ENCODE data around the gene MZF1.

The MZF1 gene

GRCh38 chr19:58559275-58560006, 13.7 kb downstream of the MZF1 start:
- peak overlapping the region; percentile 29 for H4K8ac ChIP-seq (ENCODE audit: low read depth, low read length)
- H2AK5ac ChIP-seq (ENCODE audit: low read depth, low read length) = peak overlapping the region; percentile 95
- H3K79me1 ChIP-seq (ENCODE audit: low read depth, low read length) = peaks cover 6% of the 10 kb centered on the region
- H2BK15ac ChIP-seq (ENCODE audit: low read length) = peak overlapping the region; percentile 89
- H3K9ac ChIP-seq (ENCODE audit: low read depth, low read length, poor library complexity) = peak overlapping the region; percentile 97
- H2BK12ac ChIP-seq (ENCODE audit: low read length) = no peak overlapping the region
- peak overlapping the region; percentile 96 for H3K27ac ChIP-seq (replicated peaks; ENCODE audit: low read length)
- peak overlapping the region; percentile 93 for H4K91ac ChIP-seq (ENCODE audit: low read depth, low read length, poor library complexity)
- H3K18ac ChIP-seq (ENCODE audit: low read length) = peak overlapping the region; percentile 97
- peak overlapping the region; percentile 69 for H2AFZ ChIP-seq (ENCODE audit: low read length)
- H3K14ac ChIP-seq (ENCODE audit: low read length) = peak overlapping the region; percentile 77
- H2BK5ac ChIP-seq (ENCODE audit: low read length) = peak overlapping the region; percentile 97
- H3K4ac ChIP-seq (ENCODE audit: low read length) = peak overlapping the region; percentile 91
- peaks cover 0 to 6% of the 10 kb centered on the region in 2 donors for H3K9me3 ChIP-seq (replicated peaks in 1 of 2; ENCODE audit: control insufficient read depth in 2 of 2, insufficient read depth in 1 of 2, low read depth in 1 of 2, low read length in 2 of 2)
- H3K36me3 ChIP-seq (replicated peaks in 1 of 2; ENCODE audit: control insufficient read depth in 2 of 2, insufficient read depth in 2 of 2, low read length in 2 of 2) = peaks cover 16 to 52% of the 10 kb centered on the region in 2 donors
- H3K4me1 ChIP-seq (ENCODE audit: control insufficient read depth in 2 of 2, insufficient read depth in 1 of 2, low read depth in 1 of 2, low read length in 2 of 2) = peaks cover 19 to 28% of the 10 kb centered on the region in 2 donors
- H3K23ac ChIP-seq (ENCODE audit: low read depth, low read length, poor library complexity) = peak overlapping the region; percentile 95
- H2BK120ac ChIP-seq (ENCODE audit: low read depth, low read length) = peak overlapping the region; percentile 89
- peak overlapping the region; percentile 84 to 92 for H3K4me3 ChIP-seq (ENCODE audit: low read length in 2 of 2)
- WGBS, 2 donors (ENCODE audit: extremely low coverage in 2 of 2, insufficient read length in 2 of 2, insufficient replicate concordance in 1 of 2) = no CpG with 5 or more reads among the region's 33 CpGs
- H3K4me2 ChIP-seq (ENCODE audit: insufficient read depth, low read length, poor library complexity, severe bottlenecking) = peak overlapping the region; percentile 83
- peaks cover 0 to 22% (median 0%) of the 10 kb centered on the region in 3 experiments for H3K27me3 ChIP-seq (ENCODE audit: control insufficient read depth in 3 of 3, insufficient read depth in 3 of 3, low read depth in 1 of 3, low read length in 3 of 3)
- DNase-seq (ENCODE audit: low spot score) = peak; percentile 86

DNA sequence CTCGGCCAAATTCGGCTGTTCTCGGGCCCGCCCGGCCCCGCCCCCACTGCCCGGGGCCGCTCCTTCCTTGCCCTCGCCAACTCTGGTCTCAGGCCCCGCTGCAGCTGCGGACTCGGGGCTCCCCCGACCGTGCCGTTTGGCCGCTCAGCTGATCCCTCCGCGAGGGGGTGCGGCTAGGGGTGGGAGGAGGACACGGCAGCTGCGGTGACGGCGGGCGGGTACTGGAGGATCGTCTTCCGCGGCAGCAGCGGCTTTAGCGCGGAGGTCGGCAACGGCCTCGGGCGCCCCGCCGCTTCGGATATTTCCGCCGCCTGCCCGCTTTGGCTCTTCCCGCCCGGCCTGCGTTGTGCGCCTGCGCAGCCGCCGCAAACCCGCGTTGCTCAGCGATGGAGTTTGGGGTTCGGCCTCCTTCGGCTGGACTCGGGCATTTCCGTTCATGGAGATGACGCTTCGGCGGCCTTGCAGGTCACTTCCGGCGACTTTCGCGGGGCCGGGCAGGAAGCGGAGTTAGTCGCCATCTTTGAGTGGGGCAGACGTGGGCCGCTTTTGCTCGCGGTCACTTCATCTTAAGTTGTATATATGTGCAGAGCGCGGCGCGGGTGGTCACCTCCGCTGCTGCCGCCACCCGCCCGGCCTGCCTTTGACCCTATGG, 14.4 kb downstream of the MZF1 start:
- Histone ChIP-seq H3K18ac (ENCODE audit: low read length) (peak overlapping the region; percentile 100), H3K4ac (ENCODE audit: low read length) (no peak overlapping the region), H3K9me3 (replicated peaks in 1 of 2; ENCODE audit: control insufficient read depth in 2 of 2, insufficient read depth in 1 of 2, low read depth in 1 of 2, low read length in 2 of 2) (peaks cover 0 to 6% of the 10 kb centered on the region in 2 donors), H3K4me3 (ENCODE audit: low read length in 2 of 2) (peak overlapping the region; percentile 84 to 92), H3K79me1 (ENCODE audit: low read depth, low read length) (peaks cover 6% of the 10 kb centered on the region), H3K4me2 (ENCODE audit: insufficient read depth, low read length, poor library complexity, severe bottlenecking) (peak overlapping the region; percentile 83), H3K14ac (ENCODE audit: low read length) (peak overlapping the region; percentile 100), H3K9ac (ENCODE audit: low read depth, low read length, poor library complexity) (peak overlapping the region; percentile 100), H4K8ac (ENCODE audit: low read depth, low read length) (peak overlapping the region; percentile 29), H2BK12ac (ENCODE audit: low read length) (no peak overlapping the region), H3K27me3 (ENCODE audit: control insufficient read depth in 3 of 3, insufficient read depth in 3 of 3, low read depth in 1 of 3, low read length in 3 of 3) (peaks cover 0 to 21% (median 0%) of the 10 kb centered on the region in 3 experiments), H2BK15ac (ENCODE audit: low read length) (no peak overlapping the region), H3K23ac (ENCODE audit: low read depth, low read length, poor library complexity) (peak overlapping the region; percentile 95), H3K36me3 (replicated peaks in 1 of 2; ENCODE audit: control insufficient read depth in 2 of 2, insufficient read depth in 2 of 2, low read length in 2 of 2) (peaks cover 16 to 48% of the 10 kb centered on the region in 2 donors), H2BK120ac (ENCODE audit: low read depth, low read length) (peak overlapping the region; percentile 89), H2AK5ac (ENCODE audit: low read depth, low read length) (peak overlapping the region; percentile 95), H3K4me1 (ENCODE audit: control insufficient read depth in 2 of 2, insufficient read depth in 1 of 2, low read depth in 1 of 2, low read length in 2 of 2) (peaks cover 24 to 28% of the 10 kb centered on the region in 2 donors), H2BK5ac (ENCODE audit: low read length) (peak overlapping the region; percentile 97), H4K91ac (ENCODE audit: low read depth, low read length, poor library complexity) (peak overlapping the region; percentile 97), H3K27ac (replicated peaks; ENCODE audit: low read length) (peak overlapping the region; percentile 100), H2AFZ (ENCODE audit: low read length) (peak overlapping the region; percentile 98)
- WGBS, 2 donors (ENCODE audit: extremely low coverage in 2 of 2, insufficient read length in 2 of 2, insufficient replicate concordance in 1 of 2) = no CpG with 5 or more reads among the region's 76 CpGs
- DNase-seq (ENCODE audit: low spot score) = peak; percentile 99

GRCh38 chr19:58558066-58558622, 15.0 kb downstream of the MZF1 start, which contains the start of gene UBE2M:
UBE2M (minus strand) TSS chr19:58558611; CDS start chr19:58558381, 230 bp downstream.
- H3K4ac ChIP-seq (ENCODE audit: low read length) = peak within 1 kb of the TSS; percentile 91
- peaks cover 0 to 16% (median 0%) of the 10 kb centered on the region in 3 experiments for H3K27me3 ChIP-seq (ENCODE audit: control insufficient read depth in 3 of 3, insufficient read depth in 3 of 3, low read depth in 1 of 3, low read length in 3 of 3)
- peak within 1 kb of the TSS; percentile 29 for H4K8ac ChIP-seq (ENCODE audit: low read depth, low read length)
- H2BK5ac ChIP-seq (ENCODE audit: low read length) = peak within 1 kb of the TSS; percentile 97
- peak within 1 kb of the TSS; percentile 84 to 92 for H3K4me3 ChIP-seq (ENCODE audit: low read length in 2 of 2)
- peaks cover 0 to 6% of the 10 kb centered on the region in 2 donors for H3K9me3 ChIP-seq (replicated peaks in 1 of 2; ENCODE audit: control insufficient read depth in 2 of 2, insufficient read depth in 1 of 2, low read depth in 1 of 2, low read length in 2 of 2)
- no peak within 1 kb of the TSS for H2BK15ac ChIP-seq (ENCODE audit: low read length)
- peak within 1 kb of the TSS; percentile 100 for H3K27ac ChIP-seq (replicated peaks; ENCODE audit: low read length)
- H3K18ac ChIP-seq (ENCODE audit: low read length) = peak within 1 kb of the TSS; percentile 100
- WGBS, 2 donors (ENCODE audit: extremely low coverage in 2 of 2, insufficient read length in 2 of 2, insufficient replicate concordance in 1 of 2) = no CpG with 5 or more reads among the region's 62 CpGs
- peaks cover 6% of the 10 kb centered on the region for H3K79me1 ChIP-seq (ENCODE audit: low read depth, low read length)
- peak within 1 kb of the TSS; percentile 100 for H3K14ac ChIP-seq (ENCODE audit: low read length)
- H3K4me2 ChIP-seq (ENCODE audit: insufficient read depth, low read length, poor library complexity, severe bottlenecking) = peak within 1 kb of the TSS; percentile 83
- DNase-seq (ENCODE audit: low spot score) = no peak
- peak within 1 kb of the TSS; percentile 97 for H4K91ac ChIP-seq (ENCODE audit: low read depth, low read length, poor library complexity)
- H2BK120ac ChIP-seq (ENCODE audit: low read depth, low read length) = peak within 1 kb of the TSS; percentile 89
- peaks cover 24 to 28% of the 10 kb centered on the region in 2 donors for H3K4me1 ChIP-seq (ENCODE audit: control insufficient read depth in 2 of 2, insufficient read depth in 1 of 2, low read depth in 1 of 2, low read length in 2 of 2)
- H3K36me3 ChIP-seq (replicated peaks in 1 of 2; ENCODE audit: control insufficient read depth in 2 of 2, insufficient read depth in 2 of 2, low read length in 2 of 2) = peaks cover 16 to 45% of the 10 kb centered on the region in 2 donors
- peak within 1 kb of the TSS; percentile 100 for H3K9ac ChIP-seq (ENCODE audit: low read depth, low read length, poor library complexity)
- peak within 1 kb of the TSS; percentile 95 for H3K23ac ChIP-seq (ENCODE audit: low read depth, low read length, poor library complexity)
- H2AK5ac ChIP-seq (ENCODE audit: low read depth, low read length) = peak within 1 kb of the TSS; percentile 95
- H2AFZ ChIP-seq (ENCODE audit: low read length) = peak within 1 kb of the TSS; percentile 98
- no peak within 1 kb of the TSS for H2BK12ac ChIP-seq (ENCODE audit: low read length)

Data from neuronal stem cell (in vitro differentiated cells).